Thyroid gland (tissue), 4 donors: ENCODE results near the gene TRMU. TPM values are rescaled to one million over a fixed set of nuclear protein-coding genes. Genes with fewer than 3 reads are reported as not detected.

Experiments used
- DNase-seq, 2 donors: peaks; one replicate each; pipeline ENCODE4 v3.0.0-alpha.2; 2019
- H3K27ac ChIP-seq, 3 donors: fragments of 200-600 bp; sonication (generic); 1 replicate in 2 of 3; 2 replicates in 1 of 3; pipeline ENCODE4 v1.5.1; 2016 to 2019; ENCODE audit warnings: mild to moderate bottlenecking in 1 of 3, moderate library complexity in 1 of 3
- H3K27me3 ChIP-seq: fragments of 200-600 bp; sonication (generic); one replicate; pipeline ENCODE4 v1.5.1; 2019
- H3K36me3 ChIP-seq, 2 donors: fragments of 200-600 bp; sonication (generic); one replicate each; pipeline ENCODE4 v1.5.1; 2016 to 2019
- H3K4me1 ChIP-seq, 2 donors: fragments of 200-600 bp; sonication (generic); one replicate each; pipeline ENCODE4 v1.5.1; 2017 to 2019
- H3K4me3 ChIP-seq, 3 donors: fragments of 200-600 bp; sonication (generic); replicated peaks in 1 of 3; 1 replicate in 2 of 3; 2 replicates in 1 of 3; pipeline ENCODE4 v1.5.1; 2016; ENCODE audit warnings: mild to moderate bottlenecking in 1 of 3
- H3K9me3 ChIP-seq: fragments of 200-600 bp; sonication (generic); one replicate; pipeline ENCODE4 v1.5.1; 2017
- POLR2A ChIP-seq, 2 donors: fragments of 450-650 bp; IDR thresholded peaks; one replicate each; pipeline ENCODE4 v1.6.1; 2017; ENCODE audit warnings: antibody characterized with exemption in 2 of 2, mild to moderate bottlenecking in 2 of 2, moderate library complexity in 1 of 2
- WGBS, 2 donors: methylation state at CpG; one replicate each; pipeline ENCODE4 v1.1.5; 2017; 5-methylcytosine and 5-hydroxymethylcytosine counted together
- intact Hi-C: fragments of 100-400 bp; cut with DNase I; formaldehyde crosslinking; loops from one replicate; pipeline ENCODE4 v1.15.1; 2023
- total RNA-seq, 4 donors: library from RNA; depleted of rRNA; stranded (reverse); fragments of >200 nt; gene quantifications; one replicate each; pipeline ENCODE4 v1.2.3, GENCODE V29; 2016
- TF ChIP-seq, protein P1 (sequence below), 6 experiments: fragments of 200-600 bp in 3 of 6; fragments of 450-650 bp in 3 of 6; sonication (generic) in 3 of 6; IDR thresholded peaks; one replicate each; pipeline ENCODE4 v1.5.1; 2016 to 2019; ENCODE audit warnings: antibody characterized with exemption in 6 of 6, mild to moderate bottlenecking in 2 of 6, inconsistent platforms in 1 of 6, moderate library complexity in 1 of 6

Gene TRMU
- total RNA-seq, 4 donors from 2014 or later: 30.7 to 113 (median 49.0) TPM

- Histone ChIP-seq H3K4me3 (no peak overlapping the region), H3K4me1 (no peaks in the 10 kb centered on the region), H3K9me3 (no peaks in the 10 kb centered on the region), H3K27ac (no peak overlapping the region), H3K27me3 (no peaks in the 10 kb centered on the region), H3K36me3 (no peaks in the 10 kb centered on the region)
- TF ChIP-seq POLR2A (IDR thresholded peaks at IDR 0.05): no peak
- TF ChIP-seq, protein P1, sequence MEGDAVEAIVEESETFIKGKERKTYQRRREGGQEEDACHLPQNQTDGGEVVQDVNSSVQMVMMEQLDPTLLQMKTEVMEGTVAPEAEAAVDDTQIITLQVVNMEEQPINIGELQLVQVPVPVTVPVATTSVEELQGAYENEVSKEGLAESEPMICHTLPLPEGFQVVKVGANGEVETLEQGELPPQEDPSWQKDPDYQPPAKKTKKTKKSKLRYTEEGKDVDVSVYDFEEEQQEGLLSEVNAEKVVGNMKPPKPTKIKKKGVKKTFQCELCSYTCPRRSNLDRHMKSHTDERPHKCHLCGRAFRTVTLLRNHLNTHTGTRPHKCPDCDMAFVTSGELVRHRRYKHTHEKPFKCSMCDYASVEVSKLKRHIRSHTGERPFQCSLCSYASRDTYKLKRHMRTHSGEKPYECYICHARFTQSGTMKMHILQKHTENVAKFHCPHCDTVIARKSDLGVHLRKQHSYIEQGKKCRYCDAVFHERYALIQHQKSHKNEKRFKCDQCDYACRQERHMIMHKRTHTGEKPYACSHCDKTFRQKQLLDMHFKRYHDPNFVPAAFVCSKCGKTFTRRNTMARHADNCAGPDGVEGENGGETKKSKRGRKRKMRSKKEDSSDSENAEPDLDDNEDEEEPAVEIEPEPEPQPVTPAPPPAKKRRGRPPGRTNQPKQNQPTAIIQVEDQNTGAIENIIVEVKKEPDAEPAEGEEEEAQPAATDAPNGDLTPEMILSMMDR (IDR thresholded peaks at IDR 0.05): no peak
- intact Hi-C loops: no loop called here
- 94 to 95% methylated on average over 18 to 20 of the region's 20 CpGs for WGBS, 2 donors
- no peak for DNase-seq
Observed at GRCh38 chr22:46317646-46318045, 17.9 kb upstream of the TRMU start.

DNA sequence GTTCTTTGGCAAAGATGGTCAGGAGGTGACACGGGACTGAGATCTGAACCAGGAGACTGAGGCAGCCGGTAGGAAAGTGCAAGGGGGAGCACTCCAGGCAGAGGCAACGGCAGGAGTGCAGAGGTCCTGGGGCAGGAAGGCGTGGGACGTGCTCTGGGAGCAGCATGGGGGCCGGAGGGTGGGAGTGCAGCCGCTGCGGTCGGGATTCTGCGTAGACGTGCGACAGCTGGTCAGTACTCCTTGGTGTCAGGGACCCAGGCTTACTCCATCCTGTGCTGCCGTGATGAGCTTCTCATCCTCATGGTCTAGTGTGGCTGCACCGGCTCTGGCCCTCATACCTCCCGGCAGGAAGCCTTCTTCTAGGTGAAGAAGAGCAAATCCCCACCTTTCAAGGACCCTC is 16.9 kb upstream of the TRMU start:
- no peaks in the 10 kb centered on the region for H3K9me3 ChIP-seq
- DNase-seq: no peak
- H3K4me3 ChIP-seq: no peak overlapping the region
- WGBS, 2 donors: 95 to 96% methylated on average over 15 of the region's 15 CpGs
- no peaks in the 10 kb centered on the region for H3K27me3 ChIP-seq
- H3K4me1 ChIP-seq: no peaks in the 10 kb centered on the region
- TF ChIP-seq POLR2A (IDR thresholded peaks at IDR 0.05): no peak
- TF ChIP-seq, protein P1 (IDR thresholded peaks at IDR 0.05): no peak
- intact Hi-C loops: no loop called here
- no peak overlapping the region for H3K27ac ChIP-seq
- H3K36me3 ChIP-seq: no peaks in the 10 kb centered on the region

- Histone ChIP-seq H3K36me3 (no peaks in the 10 kb centered on the region), H3K27me3 (no peaks in the 10 kb centered on the region), H3K4me3 (no peak overlapping the region), H3K4me1 (no peaks in the 10 kb centered on the region), H3K9me3 (no peaks in the 10 kb centered on the region), H3K27ac (no peak overlapping the region)
- WGBS, 2 donors: 94 to 96% methylated on average over 10 of the region's 10 CpGs
- TF ChIP-seq, protein P1 (IDR thresholded peaks at IDR 0.05): no peak
- TF ChIP-seq POLR2A (IDR thresholded peaks at IDR 0.05): no peak
- DNase-seq: no peak
- intact Hi-C loops: no loop called here
Observed at GRCh38 chr22:46319319-46319718, 16.2 kb upstream of the TRMU start.

DNA sequence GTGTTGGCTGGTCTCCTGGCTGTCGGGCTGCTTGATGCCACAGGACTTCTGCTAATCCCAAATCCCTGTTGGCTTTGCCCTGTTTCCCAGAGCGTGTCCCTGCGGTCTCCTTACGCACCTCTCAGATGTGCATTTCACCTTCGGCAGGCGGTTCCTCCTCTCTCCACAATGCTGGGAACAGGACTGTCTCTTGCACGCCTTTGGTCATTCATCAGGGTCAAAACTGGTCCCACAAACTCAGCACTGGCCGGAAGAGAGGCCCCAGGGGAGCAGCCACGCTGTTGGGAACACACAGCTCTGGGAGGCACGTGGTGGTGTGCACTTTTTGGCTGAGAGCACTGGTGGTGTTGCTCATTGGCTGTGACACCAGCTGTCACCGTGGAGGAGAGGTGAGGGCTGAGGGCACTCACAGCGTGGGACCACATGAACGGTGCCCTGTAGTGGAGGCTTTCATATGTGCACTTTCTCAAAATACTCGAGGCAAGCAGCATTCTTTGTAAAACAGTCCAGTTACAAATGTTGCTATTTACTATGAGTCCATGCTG is 15.3 kb upstream of the TRMU start:
- Histone ChIP-seq H3K4me1 (no peaks in the 10 kb centered on the region), H3K9me3 (no peaks in the 10 kb centered on the region), H3K36me3 (no peaks in the 10 kb centered on the region), H3K27ac (no peak overlapping the region), H3K4me3 (no peak overlapping the region), H3K27me3 (no peaks in the 10 kb centered on the region)
- DNase-seq: no peak
- 86 to 90% methylated on average over 13 to 14 of the region's 14 CpGs for WGBS, 2 donors
- TF ChIP-seq, protein P1 (IDR thresholded peaks at IDR 0.05): no peak
- TF ChIP-seq POLR2A (IDR thresholded peaks at IDR 0.05): no peak
- intact Hi-C loops: no loop called here

- 94 to 96% methylated on average over 20 of the region's 20 CpGs for WGBS, 2 donors
- intact Hi-C loops: no loop called here
- TF ChIP-seq, protein P1 (IDR thresholded peaks at IDR 0.05): no peak
- no peak for TF ChIP-seq POLR2A (IDR thresholded peaks at IDR 0.05)
- Histone ChIP-seq H3K27ac (no peak overlapping the region), H3K4me3 (no peak overlapping the region), H3K36me3 (no peaks in the 10 kb centered on the region), H3K9me3 (no peaks in the 10 kb centered on the region), H3K27me3 (no peaks in the 10 kb centered on the region), H3K4me1 (no peaks in the 10 kb centered on the region)
- DNase-seq: no peak
Observed at GRCh38 chr22:46320716-46321386, 14.7 kb upstream of the TRMU start.
